ENCODE measurements around the gene TMEM43. TPM values are rescaled to one million over a fixed set of nuclear protein-coding genes. Genes with fewer than 3 reads are reported as not detected.

Gene TMEM43
- polyA plus RNA-seq, 1 experiment = 117 TPM

DNA sequence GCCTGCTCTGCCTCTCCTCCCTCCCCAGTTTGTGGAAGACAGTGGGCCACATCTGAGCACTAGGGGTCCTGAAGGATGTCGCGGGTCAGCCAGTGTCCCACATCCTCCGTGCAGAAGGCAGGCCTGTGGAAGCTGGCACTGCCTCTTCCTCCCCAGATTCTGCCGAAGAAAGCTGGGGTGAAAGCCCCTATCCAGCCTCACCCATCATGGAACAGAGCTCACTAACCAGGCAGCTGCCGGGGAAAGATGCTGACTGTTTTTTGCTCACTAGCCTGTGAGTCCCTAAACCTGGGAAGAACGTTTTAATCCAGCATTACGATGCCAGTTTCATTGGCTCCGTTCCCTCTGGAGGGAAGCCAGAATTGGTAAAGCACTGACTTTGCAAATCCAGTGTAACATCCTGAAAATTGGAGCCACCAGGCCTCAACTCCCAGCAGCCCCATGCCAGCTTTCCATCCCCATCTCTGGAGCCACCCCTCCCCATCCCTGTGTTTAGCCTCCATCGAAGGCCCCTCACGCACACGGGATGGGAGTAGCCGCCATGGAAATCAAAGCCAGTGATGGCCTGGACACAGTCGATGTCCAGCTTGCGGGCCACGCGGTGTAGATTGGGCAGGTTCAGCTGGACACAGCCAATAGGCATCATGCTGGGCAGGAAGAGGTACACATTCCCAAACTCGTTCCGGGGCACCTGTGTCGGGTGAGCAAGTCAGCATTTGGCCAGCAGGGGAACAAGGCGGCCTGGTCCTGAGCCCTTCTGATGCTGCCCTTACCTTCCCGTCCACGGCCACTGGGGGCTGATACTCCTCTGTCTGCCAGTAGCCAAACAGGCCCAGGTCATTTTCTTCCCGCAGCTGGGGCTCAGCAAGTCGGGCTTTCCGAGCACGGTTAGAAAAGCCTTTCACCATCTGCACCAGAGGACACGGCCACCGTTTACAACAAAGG is 23.5 kb downstream of the TMEM43 start:
- Histone ChIP-seq H3K4me3 (ENCODE audit: low read depth, low read length) (no peak overlapping the region), H3K27me3 (ENCODE audit: control insufficient read depth, insufficient read depth, low read length) (no peaks in the 10 kb centered on the region), H3K9me3 (ENCODE audit: control insufficient read depth, insufficient read depth, low read length) (no peaks in the 10 kb centered on the region), H3K27ac (ENCODE audit: low read depth, low read length) (peak overlapping the region; percentile 31)
- TF ChIP-seq CTCF (IDR thresholded peaks at IDR 0.05; ENCODE audit: low read depth, low read length) = peak; percentile 17; the same call in 1 of the 2 replicates
- DNase-seq (ENCODE audit: low read depth, low spot score) = no peak
- CTCF ChIA-PET = interaction anchor here (1.6 kb wide), 1 partner anchor 23 kb away, joined by 4 read pairs; the partner anchor contains the start of genes CHCHD4 and TMEM43
- POLR2A ChIA-PET = interaction anchor here (1.7 kb wide), 1 partner anchor 30 kb away, joined by 7 read pairs; the partner anchor contains the start of genes LSM3 and XPC

GRCh38 chr3:14150078-14150477 is 25.2 kb downstream of the TMEM43 start:
- ChIA-PET POLR2A (interaction anchor here (1.7 kb wide), 1 partner anchor 28 kb away, joined by 7 read pairs; the partner anchor contains the start of genes LSM3 and XPC), CTCF (interaction anchor here (1.6 kb wide), 1 partner anchor 25 kb away, joined by 4 read pairs; the partner anchor contains the start of genes CHCHD4 and TMEM43)
- no peak for DNase-seq (ENCODE audit: low read depth, low spot score)
- no peak for TF ChIP-seq CTCF (IDR thresholded peaks at IDR 0.05; ENCODE audit: low read depth, low read length)
- H3K4me3 ChIP-seq (ENCODE audit: low read depth, low read length) = no peak overlapping the region
- H3K27ac ChIP-seq (ENCODE audit: low read depth, low read length) = no peak overlapping the region
- H3K9me3 ChIP-seq (ENCODE audit: control insufficient read depth, insufficient read depth, low read length) = no peaks in the 10 kb centered on the region
- no peaks in the 10 kb centered on the region for H3K27me3 ChIP-seq (ENCODE audit: control insufficient read depth, insufficient read depth, low read length)

- H3K27me3 ChIP-seq (ENCODE audit: control insufficient read depth, insufficient read depth, low read length) = no peaks in the 10 kb centered on the region
- CTCF ChIA-PET = no interaction called here
- H3K4me3 ChIP-seq (ENCODE audit: low read depth, low read length) = no peak overlapping the region
- no peak for DNase-seq (ENCODE audit: low read depth, low spot score)
- POLR2A ChIA-PET = no interaction called here
- no peak for TF ChIP-seq CTCF (IDR thresholded peaks at IDR 0.05; ENCODE audit: low read depth, low read length)
- no peak overlapping the region for H3K27ac ChIP-seq (ENCODE audit: low read depth, low read length)
- no peaks in the 10 kb centered on the region for H3K9me3 ChIP-seq (ENCODE audit: control insufficient read depth, insufficient read depth, low read length)
Measured at GRCh38 chr3:14150491-14151230, 25.8 kb downstream of the TMEM43 start.

DNA sequence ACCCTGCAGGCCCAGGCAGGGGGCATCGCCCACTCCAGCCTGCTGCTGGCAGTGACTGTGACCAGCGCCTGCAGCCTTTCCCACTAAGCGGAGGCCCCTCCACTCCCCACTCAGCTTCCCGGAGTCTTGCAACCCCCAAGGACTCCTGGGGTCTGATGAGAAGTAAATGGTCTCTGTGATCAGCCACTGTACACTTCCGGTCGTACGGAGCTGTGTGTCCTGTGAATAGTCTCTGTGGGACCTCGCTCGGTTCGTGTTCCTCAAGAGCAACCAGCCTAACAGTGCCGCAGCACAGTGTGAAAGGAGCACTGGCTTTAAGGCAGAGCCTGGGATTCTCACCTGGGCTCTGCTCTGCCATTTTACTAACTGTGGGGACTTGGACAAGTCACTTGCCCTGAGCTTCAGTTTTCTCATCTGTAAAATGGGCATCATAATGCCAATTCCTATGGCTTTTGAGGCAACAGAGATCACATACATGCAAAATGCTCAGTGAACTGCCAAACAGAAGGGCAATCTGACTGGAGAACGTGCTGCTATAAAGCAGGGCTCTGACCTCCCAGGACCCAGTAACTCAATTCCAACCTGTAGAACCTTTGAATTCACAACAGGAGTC is 26.7 kb downstream of the TMEM43 start:
- Histone ChIP-seq H3K27me3 (ENCODE audit: control insufficient read depth, insufficient read depth, low read length) (no peaks in the 10 kb centered on the region), H3K4me3 (ENCODE audit: low read depth, low read length) (no peak overlapping the region), H3K9me3 (ENCODE audit: control insufficient read depth, insufficient read depth, low read length) (no peaks in the 10 kb centered on the region), H3K27ac (ENCODE audit: low read depth, low read length) (no peak overlapping the region)
- no peak for TF ChIP-seq CTCF (IDR thresholded peaks at IDR 0.05; ENCODE audit: low read depth, low read length)
- POLR2A ChIA-PET = no interaction called here
- CTCF ChIA-PET = interaction anchor here (2.5 kb wide), 1 partner anchor 11 kb away, joined by 9 read pairs; no protein-coding TSS in a partner anchor
- no peak for DNase-seq (ENCODE audit: low read depth, low spot score)

Measured in AG04450 (cell line).